Neutrophil (primary cell): Measurements from ENCODE around the gene C11orf52.

Experiments used
- H3K27ac ChIP-seq: fragments of 200-600 bp; sonication (generic); 2 replicates; pipeline ENCODE4 v1.5.1; 2016; ENCODE audit warnings: mild to moderate bottlenecking, moderate library complexity
- H3K27me3 ChIP-seq: fragments of 200-600 bp; sonication (generic); 2 replicates; pipeline ENCODE4 v1.6.0; 2016; ENCODE audit warnings: mild to moderate bottlenecking
- H3K36me3 ChIP-seq: fragments of 200-600 bp; sonication (generic); 2 replicates; pipeline ENCODE4 v1.5.1; 2017
- H3K4me1 ChIP-seq, 2 experiments: fragments of 200-600 bp in 1 of 2; sonication (generic) in 1 of 2; 1 replicate in 1 of 2; 2 replicates in 1 of 2; pipeline versions ENCODE4 v1.5.1 to v1.6.1; 2013 to 2016; ENCODE audit warnings: low read depth in 1 of 2, low read length in 1 of 2, mild to moderate bottlenecking in 1 of 2, moderate library complexity in 1 of 2; ENCODE audit not compliant: control insufficient read depth in 1 of 2, insufficient read depth in 1 of 2
- H3K4me3 ChIP-seq, 2 experiments: fragments of 200-600 bp in 1 of 2; sonication (generic) in 1 of 2; 1 replicate in 1 of 2; 2 replicates in 1 of 2; pipeline ENCODE4 v1.5.1; 2013 to 2016; ENCODE audit warnings: low read depth in 1 of 2, low read length in 1 of 2, mild to moderate bottlenecking in 1 of 2, moderate library complexity in 1 of 2
- H3K9me3 ChIP-seq: fragments of 200-600 bp; sonication (generic); 2 replicates; pipeline ENCODE4 v1.5.1; 2016
- CTCF ChIP-seq: fragments of 200-600 bp; sonication (generic); IDR thresholded peaks from 2 replicates; pipeline ENCODE4 v1.5.1; 2016; ENCODE audit warnings: antibody characterized with exemption

C11orf52 gene

GRCh38 chr11:111960916-111961315 is 42.2 kb downstream of the C11orf52 start:
- H3K27me3 ChIP-seq: no peaks in the 10 kb centered on the region
- H3K9me3 ChIP-seq: no peaks in the 10 kb centered on the region
- no peak for TF ChIP-seq CTCF
- no peak overlapping the region for H3K4me3 ChIP-seq
- H3K4me1 ChIP-seq: no peaks in the 10 kb centered on the region
- no peaks in the 10 kb centered on the region for H3K36me3 ChIP-seq
- no peak overlapping the region for H3K27ac ChIP-seq

- no peak for TF ChIP-seq CTCF
- Histone ChIP-seq H3K27me3 (no peaks in the 10 kb centered on the region), H3K36me3 (no peaks in the 10 kb centered on the region), H3K27ac (no peak overlapping the region), H3K4me3 (no peak overlapping the region), H3K4me1 (no peaks in the 10 kb centered on the region), H3K9me3 (no peaks in the 10 kb centered on the region)
Observed at GRCh38 chr11:111961389-111962300, 42.9 kb downstream of the C11orf52 start.

GRCh38 chr11:111963931-111964340 is 45.2 kb downstream of the C11orf52 start:
- Histone ChIP-seq H3K27ac (no peak overlapping the region), H3K4me3 (no peak overlapping the region), H3K9me3 (no peaks in the 10 kb centered on the region), H3K27me3 (no peaks in the 10 kb centered on the region), H3K36me3 (no peaks in the 10 kb centered on the region), H3K4me1 (no peaks in the 10 kb centered on the region)
- TF ChIP-seq CTCF: no peak

- H3K9me3 ChIP-seq: no peaks in the 10 kb centered on the region
- H3K27me3 ChIP-seq: no peaks in the 10 kb centered on the region
- no peaks in the 10 kb centered on the region for H3K36me3 ChIP-seq
Observed at GRCh38 chr11:111966678-111967077, 48.0 kb downstream of the C11orf52 start.

GRCh38 chr11:111967649-111968048 is 48.9 kb downstream of the C11orf52 start:
- Histone ChIP-seq H3K4me3 (no peak overlapping the region), H3K4me1 (no peaks in the 10 kb centered on the region), H3K27ac (no peak overlapping the region), H3K27me3 (no peaks in the 10 kb centered on the region), H3K36me3 (no peaks in the 10 kb centered on the region), H3K9me3 (no peaks in the 10 kb centered on the region)
- TF ChIP-seq CTCF: no peak

More at GRCh38 chr11:111966678-111967077, 48.0 kb downstream of the C11orf52 start:
- Histone ChIP-seq H3K4me3 (no peak overlapping the region), H3K4me1 (no peaks in the 10 kb centered on the region), H3K27ac (no peak overlapping the region)
- no peak for TF ChIP-seq CTCF
